Stimulated activated CD8-positive, alpha-beta memory T cell treated with anti-CD3 and anti-CD28 coated beads, Interleukin-12 subunit alpha, Interleukin-12 subunit beta, amount 100 ng/mL, for 24 hours (primary cell): ENCODE results near the gene OPN4.

Experiments
- DNase-seq: peaks from one replicate; pipeline ENCODE4 v3.0.0-alpha.2; 2020; ENCODE audit errors: extremely low read depth

OPN4 gene

GRCh38 chr10:86678999-86679792, 24.8 kb downstream of the OPN4 start:
- no peak for DNase-seq

DNA sequence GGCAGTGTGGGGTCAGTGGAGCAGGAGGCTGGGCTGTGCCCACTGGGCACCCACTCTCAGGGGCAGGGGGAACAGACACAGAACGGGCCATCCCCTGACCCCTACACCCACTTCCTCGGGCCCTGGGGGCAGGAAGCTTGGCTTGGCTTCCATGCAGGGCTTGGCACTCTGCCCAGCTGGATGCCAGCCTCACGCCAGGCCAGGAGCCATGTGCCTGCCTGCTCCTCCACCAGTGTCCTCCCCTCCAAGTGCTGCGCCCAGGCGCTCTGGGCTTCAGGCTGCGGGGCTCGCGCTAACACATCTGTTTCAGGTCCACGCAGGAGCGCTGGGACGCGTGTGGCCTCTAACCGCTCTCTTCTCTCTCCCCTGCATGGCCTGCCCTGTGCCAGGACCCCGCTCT, 26.7 kb downstream of the OPN4 start:
- DNase-seq, result no peak

DNA sequence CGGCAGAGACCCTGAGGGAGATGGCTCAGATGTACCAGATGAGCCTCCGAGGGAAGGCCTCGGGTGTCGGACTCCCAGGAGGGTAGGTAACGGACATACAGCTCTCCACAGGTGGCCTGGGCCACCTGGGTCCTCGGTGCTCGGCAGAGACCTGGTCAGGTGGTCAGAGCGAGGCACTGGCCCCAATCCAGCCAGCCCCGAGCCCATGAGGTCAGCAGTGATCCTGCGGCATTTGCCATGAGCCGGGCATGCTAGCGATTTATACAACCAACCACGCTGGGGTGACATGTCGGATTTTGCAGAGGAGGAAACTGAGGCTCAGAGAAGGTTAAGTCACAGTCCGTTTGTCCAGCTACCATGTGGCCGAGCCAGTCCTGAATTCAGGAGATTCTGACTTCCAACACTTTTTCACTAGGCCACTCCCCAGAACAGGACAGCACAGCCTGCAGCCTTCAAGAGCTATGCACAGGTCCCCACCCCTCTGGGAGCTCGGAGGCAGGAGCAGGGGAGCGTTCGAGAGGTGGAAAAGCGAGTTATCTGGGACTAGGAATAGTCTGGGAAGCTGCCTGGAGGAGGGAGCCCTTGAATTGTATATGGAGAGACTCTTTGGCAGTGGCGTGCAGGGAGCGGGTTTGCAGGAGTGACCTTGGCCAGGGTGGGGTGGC, 27.5 kb downstream of the OPN4 start:
- no peak for DNase-seq

DNA sequence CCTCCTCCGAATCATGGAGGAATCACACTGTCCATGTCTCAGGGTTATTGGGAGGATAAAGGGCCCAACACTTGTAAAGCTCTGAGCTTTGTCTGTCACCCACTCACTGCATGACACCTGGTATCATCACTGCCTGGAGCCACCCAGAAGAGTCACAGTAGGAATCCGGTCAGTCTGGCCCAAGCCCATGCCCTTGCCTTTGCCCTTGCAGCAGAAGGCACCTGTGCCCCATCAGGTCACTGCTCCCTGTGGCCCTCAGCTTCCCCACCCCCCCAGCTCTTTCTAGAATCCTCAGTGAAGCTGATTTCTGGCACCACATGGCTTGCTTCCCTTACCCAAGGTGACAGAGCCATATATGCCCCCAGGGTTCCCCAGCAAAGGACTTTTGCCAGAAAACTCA, 28.3 kb downstream of the OPN4 start:
- DNase-seq, result no peak

DNA sequence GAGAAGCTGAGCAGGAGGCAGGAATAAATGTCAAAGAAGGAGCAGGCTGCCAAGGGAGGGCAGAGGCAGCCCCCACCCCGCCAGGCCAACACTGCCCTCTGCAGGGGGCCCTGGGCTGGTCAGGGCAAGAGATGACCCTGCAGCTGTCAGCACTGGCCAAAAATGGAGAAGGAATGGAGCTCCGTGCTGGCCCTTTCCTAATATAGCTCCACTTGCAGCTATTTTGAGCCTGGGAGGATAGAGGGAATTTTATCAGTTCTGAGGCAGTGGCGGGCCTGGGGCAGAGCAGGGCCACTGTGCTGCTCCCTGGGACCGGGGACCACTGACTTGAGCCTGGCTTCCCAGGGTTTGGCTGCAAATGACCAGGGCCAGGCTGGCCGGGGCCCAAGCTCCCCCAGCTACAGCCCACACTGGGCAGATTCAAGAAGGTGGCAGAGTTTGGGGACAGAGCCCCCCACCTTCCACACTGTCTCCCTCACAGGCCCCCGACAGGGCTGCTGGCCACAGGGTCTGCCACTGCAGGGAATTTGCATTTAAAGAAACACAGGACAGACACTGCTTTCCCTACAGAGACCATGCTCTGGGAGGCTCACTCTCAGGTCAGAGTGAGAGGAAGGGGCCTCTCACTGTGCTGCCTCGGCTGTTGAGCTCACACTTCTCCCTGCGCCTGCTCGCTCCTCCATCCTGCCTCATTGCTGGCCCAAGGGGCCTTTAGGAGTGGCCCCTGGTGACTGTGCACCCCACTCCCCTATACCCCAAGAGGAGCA, 30.2 kb downstream of the OPN4 start:
- DNase-seq, result no peak

DNA sequence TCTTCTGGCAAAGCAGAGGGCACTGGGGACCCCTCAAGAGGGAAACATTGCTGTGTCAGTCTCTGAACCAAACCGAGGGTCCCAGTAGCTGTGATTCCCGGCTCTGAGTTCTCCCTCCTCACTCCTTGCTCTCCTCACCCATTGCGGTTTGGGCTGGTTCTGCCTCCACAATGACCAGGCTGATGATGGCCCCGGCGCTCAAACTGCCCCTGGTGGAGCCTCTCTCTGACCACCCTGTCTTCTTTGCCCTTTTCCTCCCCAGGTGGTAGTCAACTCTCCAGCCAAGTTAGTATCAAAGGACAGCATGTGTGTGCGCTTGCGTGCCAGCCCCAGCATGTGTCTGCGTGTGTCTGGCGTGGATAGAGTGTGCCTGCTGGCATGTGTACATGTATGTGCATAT, 31.1 kb downstream of the OPN4 start:
- DNase-seq, result no peak

DNA sequence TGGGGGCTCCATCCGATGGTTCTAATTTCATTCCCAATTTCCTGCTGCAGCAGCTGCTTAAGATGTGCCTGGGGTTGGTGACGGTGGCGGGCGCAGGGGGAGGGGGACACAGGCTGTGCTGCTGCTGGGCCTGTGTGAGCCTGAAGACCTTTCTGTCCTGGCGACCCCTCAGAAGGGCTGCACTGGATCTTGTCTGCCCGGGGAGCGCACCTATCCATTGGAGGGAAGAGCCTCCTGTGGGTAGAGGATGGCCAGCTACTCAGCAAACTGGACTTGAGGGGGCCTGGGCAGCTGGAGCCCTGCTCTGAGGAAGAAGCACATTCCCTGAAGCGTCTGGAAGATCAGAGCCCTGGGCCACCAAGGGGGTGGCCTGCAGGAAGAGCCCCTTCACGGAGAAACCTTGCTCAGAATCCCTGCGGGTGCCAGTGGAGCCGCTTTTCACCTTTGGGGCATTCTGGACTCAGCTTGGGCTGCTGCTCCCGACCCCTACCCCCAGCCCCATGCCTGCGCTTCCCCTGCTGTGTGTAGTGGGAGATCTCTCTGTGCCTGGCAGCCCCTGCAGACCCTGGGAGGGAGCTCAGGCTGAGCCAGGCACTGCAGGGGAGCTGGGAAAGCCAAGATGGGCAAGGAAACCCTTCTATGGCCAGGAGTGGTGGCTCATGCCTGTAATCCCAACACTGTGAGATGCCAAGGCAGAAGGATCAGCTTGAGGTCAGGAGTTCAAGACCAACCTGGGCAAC, 31.7 kb downstream of the OPN4 start:
- no peak for DNase-seq

GRCh38 chr10:86686972-86687371, 32.6 kb downstream of the OPN4 start:
- no peak for DNase-seq

DNA sequence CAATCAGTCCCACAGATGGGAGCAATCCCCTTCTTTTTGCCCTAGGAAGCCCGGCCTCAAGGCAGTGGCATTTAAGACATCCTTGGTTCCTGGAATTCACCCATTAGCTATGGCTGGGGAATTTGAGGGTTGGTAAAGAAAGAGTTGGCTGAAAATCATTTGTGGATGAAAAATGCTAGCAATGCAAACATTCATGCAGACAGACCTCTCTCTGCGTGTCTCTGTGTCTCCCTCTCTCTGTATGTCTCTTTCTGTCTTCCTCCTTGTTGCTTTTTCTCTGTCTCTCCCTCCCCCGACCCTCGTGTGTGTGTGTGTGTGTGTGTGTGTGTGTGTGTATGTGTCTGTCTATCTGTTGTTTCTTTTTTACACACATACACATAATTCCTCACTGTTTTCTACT, 33.4 kb downstream of the OPN4 start:
- no peak for DNase-seq

DNA sequence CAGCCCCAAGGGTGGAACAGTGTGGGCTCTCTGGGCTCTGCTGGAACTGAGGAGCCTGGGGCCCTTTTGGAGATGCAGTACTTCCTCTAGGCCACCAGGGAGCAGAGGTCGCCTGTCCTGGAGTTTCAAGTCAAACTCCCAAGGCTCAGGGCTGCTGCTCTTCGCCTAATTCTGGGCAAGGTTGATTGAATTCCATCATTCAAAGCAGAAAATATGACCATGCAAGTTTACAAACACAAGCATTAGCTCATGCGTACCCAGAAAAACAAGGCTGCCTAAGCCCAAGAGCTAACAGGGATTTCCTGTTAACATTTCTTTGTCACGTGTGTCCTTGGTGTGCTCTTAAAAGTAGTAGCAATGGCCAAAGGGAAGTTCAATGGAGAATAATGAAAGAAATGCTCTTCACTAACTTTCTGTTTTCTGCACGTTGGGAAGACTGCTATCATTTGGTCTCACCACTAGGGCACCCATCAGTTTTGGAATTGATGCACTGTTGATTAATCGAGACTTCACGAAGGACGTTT, 34.1 kb downstream of the OPN4 start:
- DNase-seq, result no peak

GRCh38 chr10:86689146-86689545, 34.8 kb downstream of the OPN4 start:
- no peak for DNase-seq

- no peak for DNase-seq
Measured at GRCh38 chr10:86690231-86690630, 35.9 kb downstream of the OPN4 start.

DNA sequence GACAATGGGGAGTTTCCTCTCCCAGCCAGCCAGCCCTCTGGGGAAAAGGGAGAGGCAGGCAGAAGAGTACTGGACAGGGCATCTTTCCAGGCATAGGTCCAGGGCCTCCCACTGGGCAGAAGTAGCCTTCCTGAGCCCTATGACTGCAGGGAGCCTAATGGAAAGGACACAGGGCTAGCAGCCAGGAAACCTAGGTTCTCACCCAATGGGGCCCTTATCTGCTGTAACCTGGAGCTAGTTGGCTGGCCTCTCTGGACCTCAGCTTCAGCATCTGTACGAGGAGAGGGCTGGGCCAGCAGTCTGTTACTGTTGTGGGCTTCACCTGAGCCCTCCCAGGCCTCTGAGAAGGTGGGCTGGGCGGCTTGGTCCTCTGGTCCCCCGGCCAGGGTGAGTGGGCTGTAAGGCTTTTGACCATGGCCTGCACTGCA, 36.3 kb downstream of the OPN4 start:
- no peak for DNase-seq

GRCh38 chr10:86691333-86692022, 37.1 kb downstream of the OPN4 start:
- no peak for DNase-seq

DNA sequence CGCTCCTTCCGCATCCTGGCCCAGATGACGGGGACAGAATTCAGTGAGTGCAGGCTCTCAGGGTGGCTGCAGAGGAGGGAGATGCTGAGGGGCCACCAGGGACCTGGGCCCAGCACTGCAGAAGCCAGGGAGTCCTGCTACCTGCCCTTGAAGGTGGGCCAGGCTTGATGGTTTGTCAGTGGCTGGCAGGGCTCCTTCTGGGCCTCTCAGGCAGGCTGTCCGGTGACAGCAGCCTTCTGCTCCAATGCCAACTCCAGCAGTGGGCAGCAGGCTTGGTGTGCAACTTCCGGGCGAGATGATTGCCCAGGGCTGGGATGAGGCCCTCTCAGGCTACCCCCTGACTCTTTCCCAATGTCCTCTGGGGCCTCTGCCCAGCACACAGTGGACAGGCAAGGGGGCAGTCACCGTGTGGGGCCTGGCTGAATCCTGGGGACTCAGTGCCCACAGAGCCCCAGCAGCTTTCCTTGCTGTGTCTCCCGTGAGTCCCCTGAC, 37.7 kb downstream of the OPN4 start:
- DNase-seq, result no peak

GRCh38 chr10:86692664-86693063, 38.3 kb downstream of the OPN4 start:
- DNase-seq, result no peak

GRCh38 chr10:86693275-86693674, 38.9 kb downstream of the OPN4 start:
- no peak for DNase-seq

DNA sequence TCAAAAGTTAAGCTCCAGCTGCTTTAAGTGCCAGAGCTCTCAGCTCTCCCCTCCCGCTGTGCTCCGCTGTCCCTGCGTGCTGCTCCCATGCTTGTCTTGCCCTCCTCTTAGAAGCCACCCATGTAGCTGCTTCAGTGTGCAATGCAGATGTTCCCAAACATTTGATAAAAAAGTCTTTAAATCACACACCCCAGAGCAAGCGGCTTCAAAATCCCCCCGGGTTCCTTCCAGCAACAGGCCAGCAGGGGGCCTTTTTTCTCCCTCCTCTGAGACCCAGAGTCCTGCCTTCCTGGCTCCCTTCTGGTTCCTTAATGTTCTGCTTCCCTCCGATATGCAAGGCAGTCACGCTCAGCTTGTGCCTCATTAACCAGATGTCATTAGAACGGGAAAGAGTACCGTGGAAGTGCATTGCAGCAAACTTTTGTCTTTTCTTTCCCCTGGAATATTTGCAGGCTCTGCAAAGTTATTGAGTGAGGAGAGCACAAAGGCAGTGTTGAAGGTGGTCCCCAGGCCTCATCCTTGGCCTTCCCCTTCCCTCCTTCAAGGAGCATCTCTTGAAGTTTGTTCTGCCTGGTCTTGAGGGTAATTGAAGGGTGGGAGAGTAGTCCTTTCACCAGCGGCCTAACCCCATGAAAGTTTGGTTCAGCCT, 39.5 kb downstream of the OPN4 start:
- DNase-seq, result no peak

GRCh38 chr10:86698207-86698940, 44.0 kb downstream of the OPN4 start:
- no peak for DNase-seq

GRCh38 chr10:86699125-86699524, 44.8 kb downstream of the OPN4 start:
- DNase-seq, result no peak
